ENCODE results near the gene TRIM2.
"Not testable (repeated sequence)": the region's sequence is repeated elsewhere in the genome, so short reads cannot be mapped to it uniquely, and the experiment has no call there.

TRIM2 gene

GRCh38 chr4:153160821-153161220 lies 43.4 kb upstream of the TRIM2 start:
- Histone ChIP-seq H3K27ac (ENCODE audit: low read depth, low read length) (no peak overlapping the region), H3K27me3 (ENCODE audit: control insufficient read depth, low read length) (peaks cover 13% of the 10 kb centered on the region), H3K4me2 (ENCODE audit: low read length) (no peak overlapping the region), H4K20me1 (ENCODE audit: control insufficient read depth, insufficient read depth, low read depth, low read length) (no peaks in the 10 kb centered on the region), H3K9me3 (ENCODE audit: control insufficient read depth, insufficient read depth, low read length) (no peaks in the 10 kb centered on the region), H3K36me3 (ENCODE audit: control insufficient read depth, low read length) (no peaks in the 10 kb centered on the region), H3K9me2 (replicated peaks; ENCODE audit: control insufficient read depth, low read length) (no peaks in the 10 kb centered on the region), H3K79me2 (ENCODE audit: control insufficient read depth, low read length) (no peaks in the 10 kb centered on the region), H3K4me3 (ENCODE audit: low read length) (no peak overlapping the region), H3K4me1 (ENCODE audit: control insufficient read depth, low read length) (peaks cover 15% of the 10 kb centered on the region), H3F3A (ENCODE audit: control insufficient read depth, insufficient read depth) (no peaks in the 10 kb centered on the region)
- TF ChIP-seq, protein P1, sequence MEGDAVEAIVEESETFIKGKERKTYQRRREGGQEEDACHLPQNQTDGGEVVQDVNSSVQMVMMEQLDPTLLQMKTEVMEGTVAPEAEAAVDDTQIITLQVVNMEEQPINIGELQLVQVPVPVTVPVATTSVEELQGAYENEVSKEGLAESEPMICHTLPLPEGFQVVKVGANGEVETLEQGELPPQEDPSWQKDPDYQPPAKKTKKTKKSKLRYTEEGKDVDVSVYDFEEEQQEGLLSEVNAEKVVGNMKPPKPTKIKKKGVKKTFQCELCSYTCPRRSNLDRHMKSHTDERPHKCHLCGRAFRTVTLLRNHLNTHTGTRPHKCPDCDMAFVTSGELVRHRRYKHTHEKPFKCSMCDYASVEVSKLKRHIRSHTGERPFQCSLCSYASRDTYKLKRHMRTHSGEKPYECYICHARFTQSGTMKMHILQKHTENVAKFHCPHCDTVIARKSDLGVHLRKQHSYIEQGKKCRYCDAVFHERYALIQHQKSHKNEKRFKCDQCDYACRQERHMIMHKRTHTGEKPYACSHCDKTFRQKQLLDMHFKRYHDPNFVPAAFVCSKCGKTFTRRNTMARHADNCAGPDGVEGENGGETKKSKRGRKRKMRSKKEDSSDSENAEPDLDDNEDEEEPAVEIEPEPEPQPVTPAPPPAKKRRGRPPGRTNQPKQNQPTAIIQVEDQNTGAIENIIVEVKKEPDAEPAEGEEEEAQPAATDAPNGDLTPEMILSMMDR (IDR thresholded peaks at IDR 0.05; ENCODE audit: low read depth, low read length, poor library complexity, severe bottlenecking) = no peak
- TF ChIP-seq EZH2phosphoT487 (IDR thresholded peaks at IDR 0.05; ENCODE audit: borderline replicate concordance, low read length) = no peak

DNA sequence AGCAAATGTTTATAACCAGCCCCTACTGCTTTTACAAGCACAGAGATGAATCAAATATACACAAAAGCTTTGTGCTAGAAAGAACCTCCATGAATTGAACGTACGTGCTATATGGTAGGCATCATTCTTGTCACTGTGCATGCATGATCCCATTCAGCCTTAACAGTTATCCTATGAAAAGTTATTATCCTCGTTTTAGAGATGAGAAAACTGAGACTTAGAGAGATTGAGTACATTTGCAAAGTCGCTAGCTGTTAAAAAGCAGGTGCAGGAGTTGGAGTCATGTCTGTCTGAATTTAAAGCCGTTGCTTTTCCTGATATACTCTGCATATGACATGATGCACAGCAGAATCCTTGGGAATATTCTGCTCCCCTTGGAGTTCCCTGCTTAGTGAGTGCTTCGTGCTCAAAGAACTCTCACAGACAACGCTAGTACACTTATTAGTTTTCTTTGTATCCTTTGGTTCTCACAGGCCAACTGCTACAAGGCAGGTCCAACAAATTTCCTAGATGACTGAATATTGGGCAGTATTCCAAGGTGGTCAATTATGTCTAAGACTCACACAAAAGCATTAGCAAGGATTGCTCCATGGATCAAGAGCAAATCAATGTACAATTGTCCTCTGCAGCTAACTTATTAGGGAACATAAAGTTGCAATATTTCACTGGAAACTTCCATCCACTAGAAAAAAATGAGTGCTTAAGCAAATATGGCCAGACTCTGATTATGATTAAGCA lies 42.8 kb upstream of the TRIM2 start:
- Histone ChIP-seq H3K79me2 (ENCODE audit: control insufficient read depth, low read length) (no peaks in the 10 kb centered on the region), H3K4me1 (ENCODE audit: control insufficient read depth, low read length) (peaks cover 9% of the 10 kb centered on the region), H3K27me3 (ENCODE audit: control insufficient read depth, low read length) (peaks cover 13% of the 10 kb centered on the region), H3K4me2 (ENCODE audit: low read length) (no peak overlapping the region), H3K9me3 (ENCODE audit: control insufficient read depth, insufficient read depth, low read length) (no peaks in the 10 kb centered on the region), H4K20me1 (ENCODE audit: control insufficient read depth, insufficient read depth, low read depth, low read length) (no peaks in the 10 kb centered on the region), H3K9me2 (replicated peaks; ENCODE audit: control insufficient read depth, low read length) (no peaks in the 10 kb centered on the region), H3K36me3 (ENCODE audit: control insufficient read depth, low read length) (no peaks in the 10 kb centered on the region), H3F3A (ENCODE audit: control insufficient read depth, insufficient read depth) (no peaks in the 10 kb centered on the region), H3K27ac (ENCODE audit: low read depth, low read length) (no peak overlapping the region), H3K4me3 (ENCODE audit: low read length) (no peak overlapping the region)
- TF ChIP-seq, protein P1 (IDR thresholded peaks at IDR 0.05; ENCODE audit: low read depth, low read length, poor library complexity, severe bottlenecking) = no peak
- no peak for TF ChIP-seq EZH2phosphoT487 (IDR thresholded peaks at IDR 0.05; ENCODE audit: borderline replicate concordance, low read length)

- H3K27me3 ChIP-seq (ENCODE audit: control insufficient read depth, low read length) = peaks cover 32% of the 10 kb centered on the region
- not testable (repeated sequence) for H3K79me2 ChIP-seq (ENCODE audit: control insufficient read depth, low read length)
Measured at GRCh38 chr4:153165236-153165635, 39.0 kb upstream of the TRIM2 start.

GRCh38 chr4:153166716-153167501 lies 37.3 kb upstream of the TRIM2 start:
- Histone ChIP-seq H3K79me2 (ENCODE audit: control insufficient read depth, low read length) (no peaks in the 10 kb centered on the region), H4K20me1 (ENCODE audit: control insufficient read depth, insufficient read depth, low read depth, low read length) (no peaks in the 10 kb centered on the region), H3K4me3 (ENCODE audit: low read length) (no peak overlapping the region), H3K4me1 (ENCODE audit: control insufficient read depth, low read length) (peaks cover 4% of the 10 kb centered on the region), H3K9me2 (replicated peaks; ENCODE audit: control insufficient read depth, low read length) (no peaks in the 10 kb centered on the region), H3K4me2 (ENCODE audit: low read length) (no peak overlapping the region), H3K36me3 (ENCODE audit: control insufficient read depth, low read length) (no peaks in the 10 kb centered on the region), H3F3A (ENCODE audit: control insufficient read depth, insufficient read depth) (no peaks in the 10 kb centered on the region), H3K27me3 (ENCODE audit: control insufficient read depth, low read length) (peaks cover 36% of the 10 kb centered on the region), H3K27ac (ENCODE audit: low read depth, low read length) (no peak overlapping the region), H3K9me3 (ENCODE audit: control insufficient read depth, insufficient read depth, low read length) (no peaks in the 10 kb centered on the region)
- TF ChIP-seq, protein P1 (IDR thresholded peaks at IDR 0.05; ENCODE audit: low read depth, low read length, poor library complexity, severe bottlenecking) = no peak
- no peak for TF ChIP-seq EZH2phosphoT487 (IDR thresholded peaks at IDR 0.05; ENCODE audit: borderline replicate concordance, low read length)

More at GRCh38 chr4:153165236-153165635, 39.0 kb upstream of the TRIM2 start:
- H3F3A ChIP-seq (ENCODE audit: control insufficient read depth, insufficient read depth); H3K9me2 ChIP-seq (replicated peaks; ENCODE audit: control insufficient read depth, low read length); H3K9me3 ChIP-seq (ENCODE audit: control insufficient read depth, insufficient read depth, low read length); H3K36me3 ChIP-seq (ENCODE audit: control insufficient read depth, low read length); H3K4me1 ChIP-seq (ENCODE audit: control insufficient read depth, low read length); H3K27ac ChIP-seq (ENCODE audit: low read depth, low read length); H4K20me1 ChIP-seq (ENCODE audit: control insufficient read depth, insufficient read depth, low read depth, low read length); H3K4me3 ChIP-seq (ENCODE audit: low read length); H3K4me2 ChIP-seq (ENCODE audit: low read length): not testable (repeated sequence)

Data from DOHH2 (cell line).